ENCODE measurements around the gene NANOG.
"Not testable (repeated sequence)": the region's sequence is repeated elsewhere in the genome, so short reads cannot be mapped to it uniquely, and the experiment has no call there.

Gene NANOG

DNA sequence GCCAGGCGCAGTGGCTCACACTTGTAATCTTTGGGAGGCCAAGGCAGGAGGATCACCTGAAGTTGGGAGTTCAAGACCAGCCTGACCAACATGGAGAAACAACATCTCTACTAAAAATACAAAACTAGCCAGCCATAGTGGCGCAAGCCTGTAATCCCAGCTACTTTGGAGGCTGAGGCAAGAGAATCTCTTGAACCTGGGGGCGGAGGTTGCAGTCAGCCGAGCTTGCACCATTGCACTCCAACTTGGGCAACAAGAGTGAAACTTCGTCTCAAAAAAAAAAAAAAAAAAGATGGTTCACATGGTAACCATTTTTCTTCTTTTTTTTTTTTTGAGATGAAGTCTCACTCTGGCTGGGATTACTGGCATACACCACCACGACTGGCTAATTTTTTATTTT lies 48.2 kb downstream of the NANOG start:
- Mint-ChIP-seq H3K27ac (no peak overlapping the region), H3K27me3 (peaks cover 1% of the 10 kb centered on the region), H3K36me3 (no peaks in the 10 kb centered on the region), H3K4me1 (no peaks in the 10 kb centered on the region), H3K9me3 (no peaks in the 10 kb centered on the region), H3K4me3 (no peak overlapping the region)

DNA sequence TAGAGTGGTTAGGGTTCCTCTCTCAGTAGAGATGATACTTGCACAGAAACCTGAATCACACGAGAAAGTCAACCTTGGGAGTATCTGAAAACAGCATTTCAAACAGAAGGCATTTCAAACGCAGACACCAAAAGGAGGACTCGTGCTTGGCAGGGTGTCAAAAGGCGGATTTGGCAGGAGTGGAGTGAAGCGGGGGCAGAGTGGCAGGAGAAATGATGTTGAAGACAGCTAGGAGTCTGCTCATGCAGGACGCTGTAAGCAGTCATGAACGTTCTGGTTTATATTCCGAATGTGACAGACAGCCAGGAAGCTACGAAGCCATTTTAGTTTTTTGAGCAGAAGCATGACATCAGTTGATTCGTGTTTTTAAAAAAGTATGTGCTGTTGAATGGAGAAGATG lies 50.0 kb downstream of the NANOG start:
- not testable (repeated sequence) for H3K27ac Mint-ChIP-seq, H3K36me3 Mint-ChIP-seq, H3K9me3 Mint-ChIP-seq, H3K4me1 Mint-ChIP-seq, H3K27me3 Mint-ChIP-seq, H3K4me3 Mint-ChIP-seq

DNA sequence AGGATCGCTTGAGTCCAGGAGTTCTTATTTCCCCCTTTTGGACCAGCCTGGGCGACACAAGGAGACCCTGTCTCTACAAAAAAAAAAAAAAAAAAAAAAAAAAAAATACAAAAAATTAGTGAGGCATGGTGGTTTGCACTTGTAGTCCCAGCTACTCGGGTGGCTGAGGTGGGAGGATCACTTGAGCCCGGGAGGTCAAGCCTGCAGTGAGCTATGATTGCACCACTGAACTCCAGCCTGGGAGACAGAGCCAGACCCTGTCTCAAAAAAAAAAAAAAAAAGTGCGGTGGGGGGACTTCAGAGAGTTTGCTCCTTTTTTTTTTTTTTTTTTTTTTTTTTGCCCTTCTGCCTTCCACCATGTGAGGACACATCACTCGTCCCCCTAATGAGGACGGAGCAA lies 50.6 kb downstream of the NANOG start:
- H3K27me3 Mint-ChIP-seq, H3K9me3 Mint-ChIP-seq, H3K27ac Mint-ChIP-seq, H3K4me1 Mint-ChIP-seq, H3K36me3 Mint-ChIP-seq, H3K4me3 Mint-ChIP-seq: not testable (repeated sequence)

DNA sequence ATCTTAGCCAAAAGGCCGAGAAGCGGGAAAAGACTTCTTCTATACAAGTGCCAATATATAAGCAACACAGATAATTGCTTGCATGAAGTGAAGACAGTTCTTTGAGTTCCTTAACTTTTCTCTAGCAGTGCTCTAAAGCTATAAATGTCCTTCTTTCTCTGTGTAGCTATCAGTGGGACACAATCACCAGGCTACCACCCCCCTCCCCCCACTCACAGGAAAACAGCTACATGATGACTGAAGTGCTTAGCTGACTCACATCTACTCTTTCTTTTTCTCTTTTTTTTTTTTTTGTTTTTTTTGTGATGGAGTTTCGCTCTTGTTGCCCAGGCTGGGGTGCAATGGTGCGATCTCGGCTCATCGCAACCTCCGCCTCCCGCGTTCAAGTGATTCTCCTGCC lies 53.2 kb downstream of the NANOG start:
- not testable (repeated sequence) for H3K27me3 Mint-ChIP-seq, H3K27ac Mint-ChIP-seq, H3K9me3 Mint-ChIP-seq, H3K4me1 Mint-ChIP-seq, H3K4me3 Mint-ChIP-seq, H3K36me3 Mint-ChIP-seq

DNA sequence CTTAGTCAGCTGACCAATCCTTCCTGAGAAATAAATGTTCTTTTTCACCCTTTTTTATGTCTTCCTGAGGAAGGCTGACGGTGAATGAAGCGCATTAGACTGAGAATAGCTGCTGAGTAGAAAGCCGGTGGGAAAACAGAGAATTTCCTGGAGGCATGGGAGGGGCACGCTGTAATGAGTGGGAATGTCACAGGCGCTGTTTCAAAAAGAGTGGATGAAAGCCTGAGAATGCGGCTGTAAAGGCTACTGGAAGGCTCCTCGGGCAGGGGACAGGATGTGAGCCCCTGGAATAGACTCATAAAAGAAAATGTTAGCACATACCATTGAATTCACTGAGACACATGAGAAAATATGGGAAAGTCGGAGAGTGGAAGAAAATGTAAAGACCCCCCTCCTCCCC lies 53.9 kb downstream of the NANOG start:
- H3K9me3 Mint-ChIP-seq, H3K4me3 Mint-ChIP-seq, H3K27ac Mint-ChIP-seq, H3K36me3 Mint-ChIP-seq, H3K27me3 Mint-ChIP-seq: not testable (repeated sequence)
- H3K4me1 Mint-ChIP-seq = peaks cover 10% of the 10 kb centered on the region

DNA sequence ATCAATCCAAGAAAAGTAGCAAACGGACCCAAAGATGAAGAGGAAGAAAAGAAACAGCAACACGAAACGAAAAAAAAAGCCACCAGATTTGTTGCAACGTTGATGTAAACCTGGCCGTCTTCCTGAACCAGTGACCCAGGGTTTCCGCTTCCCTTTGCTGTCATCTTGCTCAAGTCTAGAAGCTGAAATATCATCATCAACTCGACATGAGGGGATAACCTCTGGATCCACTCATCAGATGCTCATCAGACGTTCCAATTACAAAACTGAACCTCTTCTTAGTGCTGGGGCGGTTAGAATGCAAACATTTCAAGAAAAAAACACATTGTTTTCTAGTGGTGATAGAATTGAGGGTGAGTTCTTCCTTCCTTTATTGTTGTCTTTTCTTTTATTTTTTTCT lies 54.4 kb downstream of the NANOG start:
- H3K9me3 Mint-ChIP-seq = not testable (repeated sequence)

DNA sequence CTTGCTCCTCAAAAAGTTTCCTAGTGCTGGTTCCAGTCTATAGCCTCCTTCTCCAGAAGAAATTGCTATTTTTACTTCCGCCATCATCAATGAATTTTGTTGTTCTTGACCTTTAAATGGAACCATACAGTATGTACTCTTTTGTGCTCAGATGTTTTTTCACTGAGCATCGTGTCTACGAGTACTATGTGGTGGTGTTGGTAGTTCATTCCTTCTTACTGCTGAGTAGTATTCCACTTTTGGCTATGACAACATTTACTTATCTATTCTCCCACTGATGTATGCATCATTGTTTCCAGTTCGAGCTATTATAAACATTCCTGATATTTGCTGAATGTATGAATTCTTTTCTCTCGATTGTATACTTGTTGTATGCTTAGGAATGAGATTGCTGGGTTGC lies 54.9 kb downstream of the NANOG start:
- Mint-ChIP-seq H3K36me3 (no peaks in the 10 kb centered on the region), H3K27ac (no peak overlapping the region), H3K9me3 (no peaks in the 10 kb centered on the region), H3K4me3 (no peak overlapping the region), H3K27me3 (peaks cover 1% of the 10 kb centered on the region), H3K4me1 (peaks cover 10% of the 10 kb centered on the region)

More for the DNA sequence above, 54.4 kb downstream of the NANOG start:
- not testable (repeated sequence) for H3K36me3 Mint-ChIP-seq, H3K27me3 Mint-ChIP-seq, H3K27ac Mint-ChIP-seq, H3K4me3 Mint-ChIP-seq
- peaks cover 10% of the 10 kb centered on the region for H3K4me1 Mint-ChIP-seq

DNA sequence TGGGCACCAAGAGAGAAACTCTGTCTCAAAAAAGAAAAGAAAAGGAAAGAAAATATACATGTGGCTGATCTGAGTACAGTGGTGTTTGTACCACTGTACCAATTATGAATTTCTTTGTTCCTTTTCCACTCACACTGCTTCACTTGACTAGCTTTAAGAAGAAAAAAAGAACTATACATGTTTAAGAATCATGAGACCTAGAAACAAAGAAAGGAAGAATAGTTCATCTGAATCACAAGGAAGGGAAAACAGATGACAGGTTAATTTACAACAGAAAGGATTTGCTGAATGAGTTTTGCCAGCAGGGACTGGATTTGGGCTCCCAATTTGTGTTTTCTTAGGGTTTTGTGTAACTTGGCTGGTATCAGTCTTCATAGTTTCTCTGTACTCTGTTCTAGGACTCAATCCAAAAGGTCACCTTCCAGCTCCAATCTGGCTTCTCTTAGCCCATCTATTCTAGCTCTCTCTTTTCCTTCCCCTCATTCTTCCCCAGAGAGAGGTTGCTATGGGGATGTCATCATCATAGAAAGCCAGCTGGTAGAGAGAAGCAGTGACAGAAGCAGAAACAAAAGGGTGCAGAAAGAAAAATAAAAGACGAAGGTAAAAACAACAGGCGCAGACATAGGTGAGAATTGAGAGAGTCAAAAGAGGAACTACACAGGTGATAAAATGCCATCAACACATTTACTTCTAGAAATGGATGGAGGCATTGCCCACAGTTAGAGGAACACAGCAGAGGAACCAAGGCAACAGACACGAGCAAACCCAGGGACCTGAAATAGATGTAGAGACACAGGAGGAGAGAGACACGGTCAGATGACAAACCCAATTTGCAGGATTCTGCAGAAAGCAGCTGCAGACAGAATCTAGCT lies 58.3 kb downstream of the NANOG start:
- not testable (repeated sequence) for H3K27me3 Mint-ChIP-seq, H3K36me3 Mint-ChIP-seq, H3K4me3 Mint-ChIP-seq, H3K9me3 Mint-ChIP-seq, H3K27ac Mint-ChIP-seq
- H3K4me1 Mint-ChIP-seq = peaks cover 10% of the 10 kb centered on the region

DNA sequence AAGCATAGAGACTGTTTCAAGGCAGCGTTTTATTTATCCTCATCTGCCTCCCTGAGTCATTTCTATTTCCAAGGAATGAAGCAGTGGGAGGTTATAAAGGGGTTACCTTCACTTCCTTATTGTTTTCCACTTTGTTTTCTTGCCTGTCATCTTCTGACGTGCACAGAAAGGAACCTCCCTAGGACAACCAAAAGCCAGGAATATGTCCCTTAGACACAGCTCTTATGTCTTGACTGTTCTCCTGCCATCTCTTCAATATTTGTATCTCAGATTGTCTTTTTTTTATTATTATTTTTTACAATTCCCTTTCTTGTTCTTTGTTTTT lies 58.9 kb downstream of the NANOG start:
- H3K27me3 Mint-ChIP-seq, H3K4me3 Mint-ChIP-seq, H3K9me3 Mint-ChIP-seq, H3K36me3 Mint-ChIP-seq, H3K27ac Mint-ChIP-seq: not testable (repeated sequence)
- peaks cover 10% of the 10 kb centered on the region for H3K4me1 Mint-ChIP-seq

All from activated naive CD4-positive, alpha-beta T cell treated with anti-CD3 and anti-CD28 coated beads, Interleukin-2, amount 50 U/mL, for 24 hours (primary cell).